ENCODE results near the gene THOC1. TPM values are rescaled to one million over a fixed set of nuclear protein-coding genes. Genes with fewer than 3 reads are reported as not detected.

The THOC1 gene
- total RNA-seq, 1 donor from 2014 or later: 68.6 TPM

DNA sequence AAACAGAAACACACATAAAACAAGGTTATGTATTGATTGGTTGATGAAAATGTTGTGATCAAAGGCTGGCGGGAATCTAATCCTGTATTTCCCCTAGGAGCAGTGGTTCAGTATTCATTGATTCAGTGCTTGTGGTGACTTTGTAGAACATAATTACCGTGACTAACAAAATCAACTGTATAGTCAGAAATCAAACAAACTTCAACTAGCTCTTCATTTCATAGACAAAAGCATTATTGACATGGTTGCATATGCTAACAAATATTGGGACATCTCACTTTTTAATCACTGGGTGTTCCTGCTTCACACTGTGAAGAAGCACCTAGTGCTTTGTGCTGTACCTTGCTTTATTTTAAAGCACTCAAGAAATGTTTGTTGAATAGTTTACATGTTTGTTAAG, 68.1 kb downstream of the THOC1 start:
- POLR2A ChIA-PET: no interaction called here
- H3K4me1 Mint-ChIP-seq: no peaks in the 10 kb centered on the region
- no peak for ATAC-seq (ENCODE audit: low read depth)
- H3K36me3 Mint-ChIP-seq (ENCODE audit: low read depth): peaks cover 74% of the 10 kb centered on the region
- H3K27me3 Mint-ChIP-seq: no peaks in the 10 kb centered on the region
- DNase-seq: no peak
- no peak overlapping the region for H3K4me3 Mint-ChIP-seq
- TF ChIP-seq, protein P1, sequence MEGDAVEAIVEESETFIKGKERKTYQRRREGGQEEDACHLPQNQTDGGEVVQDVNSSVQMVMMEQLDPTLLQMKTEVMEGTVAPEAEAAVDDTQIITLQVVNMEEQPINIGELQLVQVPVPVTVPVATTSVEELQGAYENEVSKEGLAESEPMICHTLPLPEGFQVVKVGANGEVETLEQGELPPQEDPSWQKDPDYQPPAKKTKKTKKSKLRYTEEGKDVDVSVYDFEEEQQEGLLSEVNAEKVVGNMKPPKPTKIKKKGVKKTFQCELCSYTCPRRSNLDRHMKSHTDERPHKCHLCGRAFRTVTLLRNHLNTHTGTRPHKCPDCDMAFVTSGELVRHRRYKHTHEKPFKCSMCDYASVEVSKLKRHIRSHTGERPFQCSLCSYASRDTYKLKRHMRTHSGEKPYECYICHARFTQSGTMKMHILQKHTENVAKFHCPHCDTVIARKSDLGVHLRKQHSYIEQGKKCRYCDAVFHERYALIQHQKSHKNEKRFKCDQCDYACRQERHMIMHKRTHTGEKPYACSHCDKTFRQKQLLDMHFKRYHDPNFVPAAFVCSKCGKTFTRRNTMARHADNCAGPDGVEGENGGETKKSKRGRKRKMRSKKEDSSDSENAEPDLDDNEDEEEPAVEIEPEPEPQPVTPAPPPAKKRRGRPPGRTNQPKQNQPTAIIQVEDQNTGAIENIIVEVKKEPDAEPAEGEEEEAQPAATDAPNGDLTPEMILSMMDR (IDR thresholded peaks at IDR 0.05): no peak
- intact Hi-C loops (cut with micrococcal nuclease): no loop called here
- H3K27ac Mint-ChIP-seq: no peak overlapping the region
- H3K9me3 Mint-ChIP-seq: no peaks in the 10 kb centered on the region
- CTCF ChIA-PET: no interaction called here

DNA sequence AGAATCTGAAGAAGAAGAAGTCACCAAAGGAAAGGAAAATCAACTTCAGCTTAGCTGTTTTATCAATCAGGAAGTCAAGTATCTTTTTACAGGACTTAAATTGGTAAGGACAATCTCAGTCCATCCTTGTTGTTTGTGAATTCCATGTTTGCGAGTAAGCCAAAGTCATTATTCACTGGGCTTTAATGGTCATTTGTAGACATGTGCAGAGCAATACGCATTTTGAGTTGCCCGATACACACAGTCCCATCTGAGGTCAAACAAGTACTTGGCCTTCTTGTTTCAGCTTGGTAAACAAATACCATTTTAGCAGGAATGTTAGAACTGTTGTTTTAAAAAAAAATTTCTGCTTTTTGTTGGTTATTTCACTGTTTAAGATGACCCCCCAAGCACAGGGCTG, 68.6 kb downstream of the THOC1 start:
- peaks cover 72% of the 10 kb centered on the region for H3K36me3 Mint-ChIP-seq (ENCODE audit: low read depth)

DNA sequence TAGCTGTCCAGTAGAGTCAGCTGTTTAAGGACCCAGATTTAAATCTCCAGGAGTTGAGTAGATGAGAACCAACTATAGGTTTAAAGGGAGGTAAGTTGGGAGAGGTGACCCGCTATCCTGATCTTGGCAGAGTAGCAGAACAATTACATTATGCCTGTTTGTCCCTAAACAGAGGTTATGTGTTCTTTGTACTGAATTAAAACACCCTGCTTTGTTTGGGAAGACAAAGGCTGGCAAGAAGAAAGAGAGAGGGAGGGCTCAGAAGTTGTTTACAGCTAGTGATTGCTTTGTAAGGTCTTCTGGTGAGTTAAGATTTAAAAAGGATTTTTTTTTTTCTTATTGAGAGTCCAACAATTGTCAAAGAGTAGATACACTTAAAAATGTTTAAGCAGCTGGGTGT, 72.2 kb downstream of the THOC1 start:
- Mint-ChIP-seq H3K4me1 (no peaks in the 10 kb centered on the region), H3K9me3 (no peaks in the 10 kb centered on the region), H3K36me3 (ENCODE audit: low read depth) (peaks cover 61% of the 10 kb centered on the region), H3K27ac (no peak overlapping the region), H3K27me3 (no peaks in the 10 kb centered on the region), H3K4me3 (no peak overlapping the region)
- DNase-seq: no peak
- intact Hi-C loops (cut with micrococcal nuclease): no loop called here
- no peak for ATAC-seq (ENCODE audit: low read depth)
- ChIA-PET POLR2A (no interaction called here), CTCF (no interaction called here)
- TF ChIP-seq, protein P1 (IDR thresholded peaks at IDR 0.05): no peak

More for the DNA sequence above, 68.6 kb downstream of the THOC1 start:
- H3K27me3 Mint-ChIP-seq: no peaks in the 10 kb centered on the region
- H3K4me1 Mint-ChIP-seq: no peaks in the 10 kb centered on the region
- no peak for ATAC-seq (ENCODE audit: low read depth)
- ChIA-PET POLR2A (no interaction called here), CTCF (no interaction called here)
- no peak for DNase-seq
- no peaks in the 10 kb centered on the region for H3K9me3 Mint-ChIP-seq
- TF ChIP-seq, protein P1 (IDR thresholded peaks at IDR 0.05): no peak
- intact Hi-C loops (cut with micrococcal nuclease): no loop called here
- no peak overlapping the region for H3K27ac Mint-ChIP-seq
- no peak overlapping the region for H3K4me3 Mint-ChIP-seq

DNA sequence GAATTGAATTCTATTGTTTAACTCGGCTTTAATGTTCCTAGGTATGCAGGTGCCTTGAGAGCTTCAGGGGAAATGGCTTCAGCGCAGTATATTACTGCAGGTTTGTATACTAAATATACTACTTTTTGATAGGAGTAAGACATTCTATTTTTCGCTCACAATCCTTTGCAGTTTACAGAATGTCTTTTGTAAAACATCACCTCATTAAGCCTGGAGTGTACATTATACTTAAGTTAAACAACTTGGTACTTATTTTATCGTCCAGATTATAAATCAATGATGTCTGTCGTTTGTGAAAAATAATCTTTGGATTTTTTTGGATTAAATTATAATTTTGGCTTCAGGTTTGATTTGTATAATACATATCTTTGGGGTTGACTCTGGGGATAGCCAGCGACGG, 75.0 kb downstream of the THOC1 start:
- ATAC-seq (ENCODE audit: low read depth): no peak
- Mint-ChIP-seq H3K27ac (no peak overlapping the region), H3K4me1 (peaks cover 2% of the 10 kb centered on the region)

DNA sequence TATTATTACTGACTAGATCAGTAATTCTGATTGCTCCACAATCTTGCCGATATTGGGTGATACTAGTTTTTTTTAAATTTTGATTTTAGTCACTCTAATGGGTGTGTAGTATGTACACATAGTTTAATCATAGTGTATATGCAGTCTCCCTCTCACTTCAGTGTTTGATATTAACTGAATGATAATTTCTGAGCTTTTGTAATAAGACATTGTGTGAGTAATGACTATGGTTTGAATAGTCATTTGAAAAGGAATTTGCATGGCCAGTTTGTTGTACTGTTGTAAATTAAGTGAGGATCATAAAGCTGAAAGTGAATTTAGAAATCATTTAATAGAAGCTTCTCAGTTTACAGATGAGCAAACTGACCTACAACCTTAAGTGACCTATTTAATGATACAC, 76.1 kb downstream of the THOC1 start:
- H3K4me1 Mint-ChIP-seq: peaks cover 2% of the 10 kb centered on the region
- ChIA-PET POLR2A (no interaction called here), CTCF (no interaction called here)
- intact Hi-C loops (cut with micrococcal nuclease): no loop called here
- no peak for DNase-seq
- H3K27me3 Mint-ChIP-seq: no peaks in the 10 kb centered on the region
- H3K27ac Mint-ChIP-seq: no peak overlapping the region
- H3K36me3 Mint-ChIP-seq (ENCODE audit: low read depth): peaks cover 46% of the 10 kb centered on the region
- H3K4me3 Mint-ChIP-seq: no peak overlapping the region
- TF ChIP-seq, protein P1 (IDR thresholded peaks at IDR 0.05): no peak
- no peaks in the 10 kb centered on the region for H3K9me3 Mint-ChIP-seq
- no peak for ATAC-seq (ENCODE audit: low read depth)

More for the DNA sequence above, 75.0 kb downstream of the THOC1 start:
- Mint-ChIP-seq H3K27me3 (no peaks in the 10 kb centered on the region), H3K9me3 (no peaks in the 10 kb centered on the region), H3K36me3 (ENCODE audit: low read depth) (peaks cover 49% of the 10 kb centered on the region), H3K4me3 (no peak overlapping the region)
- ChIA-PET CTCF (no interaction called here), POLR2A (no interaction called here)
- DNase-seq: no peak
- intact Hi-C loops (cut with micrococcal nuclease): no loop called here
- TF ChIP-seq, protein P1 (IDR thresholded peaks at IDR 0.05): no peak
